Activated CD8-positive, alpha-beta memory T cell treated with anti-CD3 and anti-CD28 coated beads, Interleukin-2, amount 50 U/mL, for 48 hours (primary cell): ENCODE data around the gene TTF1.
A peak's percentile ranks its signal among the peaks of the same experiment; 100 is the strongest.

Experiments used
- DNase-seq: peaks from one replicate; pipeline ENCODE4 v3.0.0-alpha.2; 2020

Gene TTF1, protein sequence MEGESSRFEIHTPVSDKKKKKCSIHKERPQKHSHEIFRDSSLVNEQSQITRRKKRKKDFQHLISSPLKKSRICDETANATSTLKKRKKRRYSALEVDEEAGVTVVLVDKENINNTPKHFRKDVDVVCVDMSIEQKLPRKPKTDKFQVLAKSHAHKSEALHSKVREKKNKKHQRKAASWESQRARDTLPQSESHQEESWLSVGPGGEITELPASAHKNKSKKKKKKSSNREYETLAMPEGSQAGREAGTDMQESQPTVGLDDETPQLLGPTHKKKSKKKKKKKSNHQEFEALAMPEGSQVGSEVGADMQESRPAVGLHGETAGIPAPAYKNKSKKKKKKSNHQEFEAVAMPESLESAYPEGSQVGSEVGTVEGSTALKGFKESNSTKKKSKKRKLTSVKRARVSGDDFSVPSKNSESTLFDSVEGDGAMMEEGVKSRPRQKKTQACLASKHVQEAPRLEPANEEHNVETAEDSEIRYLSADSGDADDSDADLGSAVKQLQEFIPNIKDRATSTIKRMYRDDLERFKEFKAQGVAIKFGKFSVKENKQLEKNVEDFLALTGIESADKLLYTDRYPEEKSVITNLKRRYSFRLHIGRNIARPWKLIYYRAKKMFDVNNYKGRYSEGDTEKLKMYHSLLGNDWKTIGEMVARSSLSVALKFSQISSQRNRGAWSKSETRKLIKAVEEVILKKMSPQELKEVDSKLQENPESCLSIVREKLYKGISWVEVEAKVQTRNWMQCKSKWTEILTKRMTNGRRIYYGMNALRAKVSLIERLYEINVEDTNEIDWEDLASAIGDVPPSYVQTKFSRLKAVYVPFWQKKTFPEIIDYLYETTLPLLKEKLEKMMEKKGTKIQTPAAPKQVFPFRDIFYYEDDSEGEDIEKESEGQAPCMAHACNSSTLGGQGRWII

DNA sequence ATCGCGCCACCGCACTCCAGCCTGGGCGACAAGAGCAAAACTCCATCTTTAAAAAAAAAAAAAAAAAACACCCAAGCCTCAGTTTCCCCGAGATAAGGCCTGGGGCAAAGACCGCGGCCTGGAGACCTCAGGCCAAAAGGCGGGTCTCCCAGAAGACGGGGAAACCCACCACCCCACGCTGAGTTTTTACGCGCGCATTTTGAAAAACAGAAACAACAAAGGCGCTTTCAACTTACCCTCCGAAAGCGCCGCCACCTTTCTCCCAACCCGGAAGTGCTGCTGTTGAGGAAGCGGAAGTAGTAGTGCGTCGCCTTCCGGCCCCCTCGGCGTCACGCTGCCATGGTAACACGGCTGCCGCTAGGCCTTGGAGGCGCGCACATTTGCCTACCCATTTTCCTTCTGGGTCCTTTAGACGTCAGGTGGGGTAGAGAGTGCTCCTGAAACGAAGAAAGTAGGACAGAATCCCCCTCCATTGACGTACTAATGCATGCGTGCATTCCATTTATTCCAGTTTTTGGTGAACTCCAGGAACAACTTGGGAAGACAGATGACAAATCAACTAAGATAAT, at the start of gene TTF1:
Gene TTF1 (minus strand): TSS at position 287 of the 569 bp plus-strand sequence. CDS start 4,019 bp downstream, outside the sequence.
- DNase-seq, result peak; percentile 95

DNA sequence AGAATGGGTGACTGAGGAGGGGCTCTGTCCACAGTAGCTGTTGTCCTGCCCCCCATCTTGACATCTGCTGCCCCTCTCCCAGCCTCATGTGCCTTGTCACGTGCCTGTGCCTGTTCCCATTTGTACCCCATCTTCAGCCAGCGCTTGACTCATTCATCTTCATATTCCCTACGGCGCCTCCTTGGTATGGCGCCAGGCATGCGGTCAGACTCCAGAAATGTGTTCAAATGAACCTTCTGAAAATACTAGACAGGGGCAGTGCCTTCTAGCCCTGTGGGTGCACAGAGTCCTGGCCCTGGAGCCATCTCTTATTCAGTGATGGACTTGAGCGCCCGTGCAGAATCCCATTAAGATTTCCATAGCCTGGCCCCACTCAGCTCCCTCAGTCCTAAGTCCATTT, 49.6 kb upstream of the TTF1 start:
- no peak for DNase-seq

DNA sequence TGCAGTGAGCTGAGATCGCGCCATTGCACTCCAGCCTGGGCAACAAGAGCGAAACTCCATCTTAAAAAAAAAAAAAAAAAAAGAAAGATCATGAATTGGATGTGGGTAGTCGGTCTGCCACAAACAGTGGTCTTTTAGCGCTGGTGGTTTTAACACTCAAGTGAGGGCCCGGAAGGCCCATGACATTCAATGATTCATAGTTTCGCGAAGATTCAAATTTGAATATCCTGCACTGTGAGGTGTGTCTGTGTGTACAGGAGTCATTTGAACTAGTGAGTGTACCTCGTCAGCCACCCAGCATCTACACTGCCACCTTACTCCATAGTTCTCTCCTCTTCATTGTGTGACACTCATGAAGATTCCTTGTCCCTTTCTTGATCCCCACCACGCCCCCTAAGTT, 44.6 kb upstream of the TTF1 start:
- no peak for DNase-seq

DNA sequence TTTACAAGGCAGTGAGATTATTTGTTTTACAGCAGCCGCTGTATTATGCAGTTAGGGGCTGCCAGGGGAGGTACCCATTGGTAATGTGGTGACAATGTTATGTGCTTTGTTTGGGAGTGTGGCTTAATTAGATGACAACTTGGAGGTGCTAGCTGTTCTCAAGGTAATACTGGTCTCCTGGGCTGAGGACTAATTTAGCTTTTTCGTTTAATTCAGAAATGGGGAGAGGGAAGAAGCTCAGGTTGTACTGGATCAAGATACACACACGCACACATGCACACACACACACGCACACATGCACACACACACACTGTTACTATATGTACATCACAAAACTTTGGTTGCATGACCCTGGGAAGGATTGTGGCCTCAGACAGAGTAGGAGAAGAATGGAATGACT, 41.3 kb upstream of the TTF1 start:
- no peak for DNase-seq

DNA sequence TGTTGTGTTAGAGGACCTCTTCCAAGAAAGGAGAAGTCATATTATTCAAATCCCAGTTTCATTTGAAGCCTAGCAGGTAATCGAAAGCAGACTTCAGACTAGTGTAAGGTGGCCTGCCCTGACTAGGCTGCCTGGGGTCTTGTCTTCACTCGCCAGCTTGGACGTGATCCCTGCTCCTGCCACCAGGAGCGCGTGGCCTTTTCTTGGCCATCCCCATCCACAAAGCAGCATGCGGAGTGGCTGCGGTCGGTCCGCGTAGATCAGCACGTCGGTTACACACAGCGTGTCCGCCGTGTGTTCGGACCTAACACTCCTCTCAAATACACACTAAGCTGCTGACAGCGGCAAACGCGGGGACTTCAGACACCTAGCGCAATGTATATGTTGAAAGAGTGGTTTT, 40.7 kb upstream of the TTF1 start:
- DNase-seq, result no peak

DNA sequence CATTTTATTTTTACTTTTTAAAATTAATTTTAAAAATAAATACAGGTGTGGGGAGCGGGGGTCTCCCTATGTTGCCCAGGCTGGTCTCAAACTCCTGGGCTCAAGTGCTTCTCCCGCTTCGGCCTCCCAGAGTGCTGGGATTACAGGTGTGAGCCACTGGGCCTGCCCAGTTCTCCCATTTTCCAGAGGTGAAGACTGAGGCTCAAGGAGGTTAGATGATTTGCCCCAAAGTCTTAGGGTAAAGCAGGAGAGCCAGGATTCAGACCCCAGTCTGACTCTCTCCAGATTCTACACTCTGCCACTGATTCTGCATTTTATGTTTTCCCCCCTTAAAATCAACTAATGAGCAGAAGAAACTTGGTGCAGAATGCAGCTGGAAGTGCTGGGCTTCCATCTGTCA, 40.2 kb upstream of the TTF1 start:
- no peak for DNase-seq

DNA sequence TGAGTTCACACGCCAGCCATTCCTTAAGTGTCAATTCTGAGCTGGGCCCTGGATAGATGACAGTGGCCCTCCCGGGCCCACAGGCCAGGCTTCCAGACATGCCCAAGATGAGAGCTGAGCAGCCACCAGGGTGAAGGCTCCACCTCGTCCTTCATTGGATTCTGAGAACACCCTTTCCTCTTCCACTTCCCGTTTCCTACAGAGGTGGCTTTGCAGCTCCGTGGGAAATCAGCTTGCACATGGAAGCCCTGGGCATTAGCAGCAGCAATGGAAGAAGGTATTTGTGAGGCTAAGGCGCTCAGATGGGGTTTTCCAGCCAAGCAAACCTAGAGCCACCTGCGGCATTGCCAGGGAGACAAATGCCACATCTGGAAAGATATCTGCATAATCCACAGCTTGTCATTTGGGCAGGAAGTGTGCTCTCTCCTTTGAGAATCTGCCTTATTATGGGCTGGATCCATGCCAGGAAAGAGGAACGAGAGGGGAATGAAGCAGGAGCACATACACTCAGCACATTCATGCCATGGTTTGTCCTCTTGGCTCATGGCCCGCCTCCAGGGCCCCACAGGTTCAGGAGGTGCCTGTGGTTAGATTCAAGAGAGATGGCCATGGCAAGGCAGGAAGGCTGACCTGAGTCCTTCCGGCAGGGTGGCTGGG, 37.4 kb upstream of the TTF1 start:
- DNase-seq, result no peak

DNA sequence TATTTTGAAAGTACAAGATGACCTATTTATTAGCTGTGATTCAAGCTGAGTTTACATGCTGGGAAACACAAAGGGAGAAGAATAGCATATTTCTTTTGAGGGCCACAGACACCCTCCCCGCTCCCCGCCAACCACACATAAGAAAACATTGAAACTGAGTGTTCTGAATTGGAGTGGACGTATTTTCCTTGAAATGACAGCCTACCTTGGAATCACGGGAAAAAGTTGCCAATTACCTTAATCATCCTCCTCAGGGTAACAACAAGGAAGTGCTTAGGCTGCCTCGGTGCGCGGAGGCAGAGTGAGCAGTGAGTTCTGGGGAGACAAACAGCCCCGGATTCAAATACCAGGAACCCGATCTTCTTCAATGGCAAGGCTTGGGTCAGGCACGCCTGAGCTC, 34.8 kb upstream of the TTF1 start:
- DNase-seq, result no peak

DNA sequence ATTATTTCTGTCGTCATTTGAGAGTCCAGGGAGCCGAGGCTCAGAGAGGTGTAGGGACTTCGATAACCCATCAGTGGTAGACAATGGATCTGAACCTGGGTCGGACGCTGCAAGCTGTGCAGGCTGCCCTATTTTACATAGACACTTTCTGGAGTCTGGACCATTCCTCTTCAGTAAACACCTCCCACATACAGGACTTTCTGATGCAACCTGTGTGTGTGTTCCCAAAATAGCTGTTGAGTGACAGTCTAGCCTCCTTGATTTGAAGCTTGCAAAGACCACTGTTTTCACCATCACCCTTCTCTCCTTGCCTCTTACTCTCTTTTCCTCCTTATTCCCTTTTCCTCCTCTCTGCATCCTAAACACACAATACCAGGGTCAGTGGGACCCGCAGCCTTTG, 34.1 kb upstream of the TTF1 start:
- DNase-seq, result no peak

DNA sequence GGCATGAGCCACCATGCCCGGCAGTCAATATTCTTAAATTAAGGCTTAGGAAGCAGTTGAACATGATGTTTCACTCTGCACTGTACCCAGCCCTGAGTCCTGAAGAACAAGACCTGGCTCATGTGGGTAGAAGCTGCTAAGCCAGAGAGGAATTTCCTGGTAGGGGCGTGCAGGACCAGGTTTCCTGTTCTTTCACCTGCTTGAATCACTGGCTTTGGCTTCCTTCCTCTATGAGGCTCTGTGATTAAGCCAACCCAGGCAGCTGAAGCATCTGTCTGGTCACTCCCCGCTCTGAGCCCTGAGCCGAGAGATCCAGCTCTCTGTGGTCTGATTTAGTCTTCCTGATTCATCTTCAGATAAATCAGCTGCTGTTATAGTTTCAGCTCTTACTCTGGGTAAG, 32.5 kb upstream of the TTF1 start:
- DNase-seq, result no peak

DNA sequence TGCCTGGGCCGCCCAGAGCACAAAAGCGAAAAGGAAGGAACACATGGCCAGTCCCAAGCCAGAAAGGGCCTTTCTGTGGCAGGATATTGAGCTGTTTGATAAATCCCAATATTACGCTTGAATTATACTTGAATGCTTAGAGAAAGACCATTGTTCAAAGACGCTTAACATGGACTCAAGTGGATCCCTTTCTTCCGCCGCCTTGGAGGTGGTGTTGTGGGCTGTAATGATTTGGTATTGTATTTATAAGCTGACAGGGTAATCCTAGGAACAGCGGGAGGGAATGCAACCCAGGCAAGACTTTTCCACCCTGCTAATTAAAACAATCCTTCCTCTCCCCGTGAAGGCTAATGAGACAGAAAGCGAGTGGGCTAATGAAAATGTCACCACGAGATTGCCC, 28.2 kb upstream of the TTF1 start:
- DNase-seq, result no peak

DNA sequence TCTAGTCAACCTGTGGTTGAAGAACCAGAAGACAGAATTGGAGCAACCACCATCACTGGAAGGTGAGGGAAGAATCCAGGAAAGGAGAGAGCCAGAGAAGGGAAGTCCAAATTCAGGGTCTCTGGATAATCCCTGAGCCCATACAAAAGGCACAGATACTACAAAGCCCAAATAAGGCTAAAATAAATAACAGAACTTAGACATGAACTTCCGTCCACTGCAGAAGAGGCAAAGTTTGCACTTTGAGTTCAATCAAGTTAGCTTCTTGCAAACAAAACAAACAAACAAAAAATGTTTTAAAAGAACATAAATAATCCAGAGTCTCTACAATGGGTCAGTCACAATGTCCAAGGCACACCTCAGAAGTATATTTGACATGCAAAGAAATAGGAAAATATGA, 24.4 kb upstream of the TTF1 start:
- DNase-seq, result no peak

DNA sequence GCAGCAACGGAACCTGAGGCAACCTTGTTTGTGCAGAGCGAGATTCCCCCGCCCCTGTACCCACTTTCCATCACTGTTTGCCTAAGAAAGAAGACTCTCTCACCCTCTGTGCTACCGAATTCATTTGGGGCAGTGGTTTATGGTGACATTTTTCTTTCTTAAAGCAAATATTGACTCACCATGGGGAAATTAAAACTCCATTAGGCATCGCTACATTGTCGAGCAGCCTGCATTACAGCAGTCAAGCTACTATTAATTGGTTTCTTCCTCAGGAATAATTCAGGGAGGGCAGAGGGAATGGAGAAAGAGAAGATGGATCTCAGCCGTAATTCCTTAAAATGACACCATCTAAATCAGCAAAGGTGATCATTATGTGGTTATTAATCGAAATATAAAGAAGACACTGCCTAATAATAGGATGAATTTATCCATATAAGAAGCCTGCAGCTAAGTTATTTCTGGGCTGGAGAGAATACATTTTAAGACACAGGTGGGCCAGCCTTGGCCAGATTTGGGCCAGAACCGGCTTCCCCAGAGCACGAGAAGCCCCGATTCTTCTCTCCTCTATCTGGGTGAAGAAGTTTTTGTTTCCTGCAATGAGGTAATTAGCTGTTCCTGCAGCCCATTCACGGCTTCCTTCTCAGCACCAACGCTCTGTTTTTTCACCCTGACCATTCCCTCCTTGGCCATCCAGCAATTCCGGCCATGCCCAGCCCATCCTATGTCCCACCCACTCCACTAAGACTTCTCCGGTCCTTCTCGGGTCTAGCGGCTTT, 20.2 kb upstream of the TTF1 start:
- DNase-seq, result no peak

DNA sequence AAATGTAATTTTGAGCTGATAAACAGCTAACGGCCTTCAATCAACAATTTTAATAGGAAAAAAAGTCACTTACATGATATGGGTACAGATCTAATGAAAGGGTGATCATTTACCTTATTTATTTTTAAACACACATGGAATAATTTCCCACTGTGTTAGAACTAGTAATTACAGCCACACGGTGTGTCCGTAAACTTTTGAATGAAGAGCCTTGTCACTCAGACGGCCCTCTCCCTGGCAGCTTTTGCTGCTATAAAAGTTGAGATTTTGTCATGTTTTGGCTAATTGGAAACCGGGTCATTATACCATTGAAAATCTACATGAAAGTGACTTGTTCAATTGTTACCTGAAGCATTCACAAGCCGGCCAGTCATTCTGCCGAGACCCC, 19.0 kb upstream of the TTF1 start:
- no peak for DNase-seq

DNA sequence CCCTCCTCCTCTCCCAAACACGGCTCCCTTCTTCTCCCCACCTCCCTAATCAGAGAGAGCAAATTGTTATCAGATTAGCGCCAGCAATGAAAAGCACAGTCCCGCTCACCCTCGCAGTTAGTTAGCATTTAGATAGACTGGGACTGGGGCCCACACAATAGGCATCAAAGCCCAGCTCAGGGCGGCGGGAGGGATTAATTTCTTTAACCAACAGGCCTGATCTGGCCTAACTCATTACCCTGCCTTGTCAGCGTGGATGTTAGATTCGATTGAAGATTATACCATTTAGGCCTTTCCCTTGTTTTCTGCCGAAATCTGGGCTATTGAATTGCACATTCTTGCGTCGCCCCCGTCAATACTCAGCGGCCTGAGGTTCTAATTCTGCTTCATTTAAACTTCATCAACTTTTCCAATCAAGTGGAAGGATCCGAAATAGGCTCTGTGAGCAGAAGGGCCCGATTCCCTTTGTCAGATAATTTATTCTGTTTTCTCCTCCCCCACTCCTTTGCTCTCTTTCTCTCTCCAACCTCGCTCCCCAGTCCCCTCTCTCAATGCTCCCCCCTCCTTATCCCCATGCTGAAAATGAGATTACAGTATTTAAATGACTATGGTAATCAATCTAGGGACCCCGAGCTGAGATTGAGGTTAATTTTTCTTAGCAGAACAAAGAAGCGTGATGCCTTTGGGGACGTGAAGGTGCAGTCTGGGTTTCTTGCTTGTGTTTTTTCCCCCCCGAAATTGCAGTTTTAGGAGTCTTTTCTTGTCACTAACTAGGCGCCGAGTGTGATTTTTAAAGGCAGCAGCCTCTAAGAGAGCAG, 18.4 kb upstream of the TTF1 start:
- no peak for DNase-seq

DNA sequence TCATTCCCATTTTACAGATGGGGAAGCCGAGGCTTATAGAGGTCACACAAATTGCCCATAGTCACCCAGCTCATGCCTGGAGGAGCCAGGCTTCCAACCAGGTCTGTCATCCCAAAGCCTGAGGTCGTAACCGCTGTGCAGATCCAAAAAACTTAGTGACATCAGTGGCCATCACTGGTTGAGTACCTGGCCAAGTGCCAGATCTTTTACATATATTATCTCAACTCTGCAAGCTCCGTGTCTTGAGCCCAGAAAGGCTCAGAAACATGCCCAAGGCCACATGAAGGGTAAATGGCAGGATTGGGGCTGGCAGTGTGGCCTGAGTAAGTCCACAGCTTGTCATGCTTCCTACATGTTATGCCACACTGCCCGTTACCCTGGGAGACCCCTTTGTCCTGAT, 16.9 kb upstream of the TTF1 start:
- DNase-seq, result no peak

DNA sequence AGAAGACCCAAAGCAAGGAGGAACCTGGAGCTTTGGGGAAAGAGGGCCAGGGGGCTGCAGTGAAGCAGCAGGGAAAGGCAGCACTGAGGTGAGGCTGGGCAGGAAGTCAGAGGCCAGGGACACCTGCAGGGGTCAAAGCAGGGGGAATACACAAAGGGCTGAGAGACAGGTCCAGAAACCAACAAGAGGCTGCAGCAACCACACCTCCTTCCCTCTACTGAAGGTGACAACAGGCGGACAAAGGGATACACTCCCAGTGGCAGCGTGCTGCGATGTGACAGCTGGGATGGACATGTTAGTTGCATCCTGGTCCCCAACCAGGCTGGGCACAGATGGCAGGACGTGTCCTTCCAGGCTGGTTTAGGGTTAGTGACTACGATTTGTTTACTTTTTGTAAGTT, 15.9 kb upstream of the TTF1 start:
- DNase-seq, result no peak

DNA sequence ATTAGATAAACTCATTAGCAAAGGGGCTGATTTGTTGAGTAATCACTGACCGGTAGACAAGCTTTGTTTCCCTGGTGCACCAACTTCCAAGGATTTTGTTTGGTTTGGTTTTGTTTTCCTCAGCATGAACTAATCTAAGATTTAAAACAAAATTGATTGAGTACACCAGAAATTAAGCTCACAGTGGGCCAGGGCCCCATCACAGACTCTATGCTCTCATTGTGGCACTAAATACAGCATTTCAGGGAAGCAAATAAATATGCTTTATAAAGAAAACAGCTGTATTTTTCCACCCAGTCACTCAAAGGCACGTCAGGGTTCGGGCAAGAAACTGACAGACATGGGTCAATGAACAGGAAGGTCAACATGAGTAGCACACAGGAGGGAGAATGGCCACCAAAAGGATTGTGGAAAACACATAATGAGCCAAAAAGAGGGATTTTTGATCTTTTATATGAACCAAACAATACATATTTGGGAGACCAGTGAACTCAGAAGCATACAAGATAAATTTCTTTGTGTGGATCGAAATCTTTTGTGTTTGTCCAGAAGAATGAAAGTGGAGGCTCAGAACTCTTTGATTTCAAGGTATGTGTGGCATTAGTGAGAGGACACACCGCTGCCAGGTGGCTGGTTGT, 12.2 kb upstream of the TTF1 start:
- no peak for DNase-seq

DNA sequence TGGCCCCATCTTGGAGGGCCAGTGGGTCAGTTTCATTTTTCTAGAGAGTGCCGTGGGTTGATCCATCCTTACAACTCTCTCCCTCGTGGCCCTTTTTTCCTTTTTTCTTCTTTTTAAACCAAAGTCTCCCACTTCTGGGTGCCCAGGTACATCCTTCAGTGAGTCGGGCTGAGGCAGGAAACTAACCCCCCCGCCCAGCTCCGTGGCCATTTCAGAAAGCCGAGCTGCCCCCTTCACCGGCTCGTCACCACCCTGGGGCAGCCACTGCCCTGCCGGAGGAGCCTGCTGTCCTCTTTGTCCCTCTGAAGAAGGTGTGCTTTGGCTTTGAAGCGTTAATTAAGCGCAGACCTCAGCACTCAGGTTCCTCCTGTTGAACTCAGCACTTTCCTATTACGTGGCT, 8.5 kb upstream of the TTF1 start:
- DNase-seq, result no peak

DNA sequence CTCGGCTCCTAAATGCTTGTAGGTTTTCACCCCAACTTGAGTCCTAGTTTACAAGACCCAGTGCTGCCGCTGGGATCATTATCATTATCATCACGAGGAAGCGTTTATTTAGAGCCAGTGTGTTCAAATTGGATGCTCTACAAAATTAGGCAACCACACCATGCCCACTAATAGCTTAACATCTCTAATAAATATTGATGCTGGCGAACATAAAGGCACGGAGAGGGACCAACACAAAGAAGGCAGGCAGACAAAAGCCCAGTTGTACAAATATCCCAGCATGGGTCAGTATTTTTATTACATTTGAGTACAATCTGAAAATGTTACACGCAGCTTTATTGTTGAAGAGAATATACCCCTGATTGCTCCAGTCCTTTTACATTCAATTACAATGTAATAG, 8.1 kb upstream of the TTF1 start:
- DNase-seq, result no peak

DNA sequence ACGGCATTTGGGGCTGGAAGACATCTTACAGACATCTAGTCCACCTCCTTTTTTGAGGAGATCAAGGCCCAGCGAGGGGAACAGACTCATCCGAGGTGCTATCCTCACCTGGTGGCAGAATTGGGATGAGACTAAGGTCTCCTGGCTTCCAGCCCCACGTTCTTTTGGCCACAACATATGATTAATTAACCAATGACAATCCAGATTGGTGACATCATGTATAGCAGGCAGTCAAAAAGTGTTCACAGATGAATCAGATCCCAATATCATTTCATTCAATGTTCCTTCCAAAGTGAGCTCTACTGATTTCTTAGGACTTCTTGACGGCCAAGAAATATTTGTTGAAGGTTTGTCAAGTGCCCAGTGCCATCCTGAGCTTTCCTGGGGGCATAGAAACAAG, 7.3 kb upstream of the TTF1 start:
- no peak for DNase-seq
